ENCODE data around the gene KCNQ1OT1. TPM values are rescaled to one million over a fixed set of nuclear protein-coding genes. Genes with fewer than 3 reads are reported as not detected.

The KCNQ1OT1 gene
- total and polyA plus RNA-seq, 4 donors: 0.08 to 5.4 (median 1.2) TPM

DNA sequence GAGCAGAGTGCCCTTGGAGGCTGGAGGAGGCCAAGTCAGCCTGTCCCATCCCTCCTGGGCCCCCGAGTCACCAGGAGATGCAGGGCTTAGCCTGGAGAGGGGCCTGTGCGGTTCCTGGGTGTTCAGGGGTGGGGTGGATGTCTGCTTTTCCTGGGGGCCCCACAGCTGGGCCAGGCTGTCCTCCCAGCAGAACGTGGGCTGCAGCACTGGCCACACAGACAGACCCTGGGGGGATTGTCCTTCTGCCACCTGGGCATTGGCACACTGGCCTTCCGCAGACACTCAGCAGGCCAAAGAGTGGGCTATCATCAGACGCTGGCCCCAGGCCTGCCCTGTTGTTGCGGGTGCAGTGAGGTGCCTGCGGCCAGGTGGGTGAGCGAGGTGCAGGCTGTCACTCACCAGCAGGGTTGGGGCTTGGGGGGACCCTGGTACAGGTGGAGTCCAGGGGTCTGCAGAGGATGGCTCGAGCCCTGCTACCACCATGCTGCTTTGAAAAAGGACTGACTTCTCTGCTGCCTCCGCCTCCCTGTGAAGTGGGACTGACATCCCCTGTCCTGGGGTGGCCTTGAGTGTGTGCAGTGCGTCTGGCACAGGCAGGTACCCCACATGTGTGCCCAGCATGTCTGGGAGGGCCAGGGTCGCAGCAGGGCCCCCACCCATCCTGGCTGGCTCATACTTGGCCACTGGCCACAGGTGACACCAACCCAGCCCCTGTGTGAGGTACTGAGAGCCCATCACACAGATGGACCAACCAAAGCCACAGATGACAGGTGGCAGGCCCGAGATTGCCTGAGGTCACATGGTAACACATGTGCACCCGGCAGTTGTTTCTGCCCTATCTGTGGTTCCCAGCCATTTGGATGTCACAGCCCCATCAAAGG lies 39.0 kb upstream of the KCNQ1OT1 start:
- Histone ChIP-seq H3K27ac (ENCODE audit: low read depth in 1 of 2, low read length in 2 of 2) (no peak overlapping the region), H3K36me3 (ENCODE audit: control insufficient read depth in 1 of 2, insufficient read depth in 2 of 2, low read length in 1 of 2) (no peaks in the 10 kb centered on the region), H3K9me3 (ENCODE audit: control insufficient read depth, low read length) (no peaks in the 10 kb centered on the region), H3K4me1 (ENCODE audit: control insufficient read depth in 1 of 2, insufficient read depth in 2 of 2, low read length in 2 of 2) (no peaks in the 10 kb centered on the region), H3K4me3 (ENCODE audit: low read length in 2 of 2) (no peak overlapping the region), H3K27me3 (ENCODE audit: control insufficient read depth in 1 of 2, insufficient read depth in 2 of 2, low read length in 1 of 2) (no peaks in the 10 kb centered on the region)
- no peak for DNase-seq
- no peak for ATAC-seq (ENCODE audit: low FRiP score)
- intact Hi-C loops (cut with DNase I): no loop called here
- 94 to 96% methylated on average over 14 of the region's 14 CpGs for WGBS, 2 donors

DNA sequence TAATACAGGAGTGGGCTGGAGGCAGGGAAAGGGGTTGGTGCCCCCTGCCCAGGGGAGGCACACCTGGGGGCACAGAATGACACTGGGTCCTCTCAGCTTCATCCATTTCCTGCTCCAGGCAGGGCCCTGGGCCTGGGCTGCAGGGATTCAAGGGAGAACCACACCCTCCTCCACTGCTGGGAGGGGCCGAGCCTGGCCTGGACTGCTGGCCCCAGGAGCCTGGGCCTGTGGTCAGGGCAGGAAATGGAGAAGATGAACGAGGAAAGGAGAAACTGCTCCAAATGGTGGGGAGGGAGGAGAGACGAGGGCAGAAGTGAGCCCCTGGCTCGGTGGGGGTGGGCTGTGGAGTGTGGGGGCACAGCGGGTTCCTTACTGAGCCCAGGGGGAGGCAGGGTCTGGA lies 38.1 kb upstream of the KCNQ1OT1 start:
- Histone ChIP-seq H3K4me3 (ENCODE audit: low read length in 2 of 2) (no peak overlapping the region), H3K36me3 (ENCODE audit: control insufficient read depth in 1 of 2, insufficient read depth in 2 of 2, low read length in 1 of 2) (no peaks in the 10 kb centered on the region), H3K4me1 (ENCODE audit: control insufficient read depth in 1 of 2, insufficient read depth in 2 of 2, low read length in 2 of 2) (no peaks in the 10 kb centered on the region), H3K27me3 (ENCODE audit: control insufficient read depth in 1 of 2, insufficient read depth in 2 of 2, low read length in 1 of 2) (no peaks in the 10 kb centered on the region), H3K9me3 (ENCODE audit: control insufficient read depth, low read length) (no peaks in the 10 kb centered on the region), H3K27ac (ENCODE audit: low read depth in 1 of 2, low read length in 2 of 2) (no peak overlapping the region)
- intact Hi-C loops (cut with DNase I): no loop called here
- DNase-seq (peak in 1 of 2 donors; percentile 69), ATAC-seq (ENCODE audit: low FRiP score) (no peak)
- WGBS, 2 donors: 79 to 88% methylated on average over 5 of the region's 5 CpGs

GRCh38 chr11:2737226-2737590 lies 37.4 kb upstream of the KCNQ1OT1 start:
- no peaks in the 10 kb centered on the region for H3K27me3 ChIP-seq (ENCODE audit: control insufficient read depth in 1 of 2, insufficient read depth in 2 of 2, low read length in 1 of 2)
- no peaks in the 10 kb centered on the region for H3K4me1 ChIP-seq (ENCODE audit: control insufficient read depth in 1 of 2, insufficient read depth in 2 of 2, low read length in 2 of 2)
- H3K9me3 ChIP-seq (ENCODE audit: control insufficient read depth, low read length): no peaks in the 10 kb centered on the region
- no peak overlapping the region for H3K27ac ChIP-seq (ENCODE audit: low read depth in 1 of 2, low read length in 2 of 2)
- ATAC-seq (ENCODE audit: low FRiP score) (no peak), DNase-seq (no peak)
- intact Hi-C loops (cut with DNase I): no loop called here
- H3K36me3 ChIP-seq (ENCODE audit: control insufficient read depth in 1 of 2, insufficient read depth in 2 of 2, low read length in 1 of 2): no peaks in the 10 kb centered on the region
- no peak overlapping the region for H3K4me3 ChIP-seq (ENCODE audit: low read length in 2 of 2)
- WGBS, 2 donors: 91 to 93% methylated on average over 7 of the region's 7 CpGs

- intact Hi-C loops (cut with DNase I): no loop called here
- H3K9me3 ChIP-seq (ENCODE audit: control insufficient read depth, low read length): no peaks in the 10 kb centered on the region
- ATAC-seq (ENCODE audit: low FRiP score) (no peak), DNase-seq (no peak)
- no peak overlapping the region for H3K4me3 ChIP-seq (ENCODE audit: low read length in 2 of 2)
- H3K4me1 ChIP-seq (ENCODE audit: control insufficient read depth in 1 of 2, insufficient read depth in 2 of 2, low read length in 2 of 2): no peaks in the 10 kb centered on the region
- 92 to 95% methylated on average over 21 of the region's 21 CpGs for WGBS, 2 donors
- H3K27me3 ChIP-seq (ENCODE audit: control insufficient read depth in 1 of 2, insufficient read depth in 2 of 2, low read length in 1 of 2): no peaks in the 10 kb centered on the region
- no peaks in the 10 kb centered on the region for H3K36me3 ChIP-seq (ENCODE audit: control insufficient read depth in 1 of 2, insufficient read depth in 2 of 2, low read length in 1 of 2)
- H3K27ac ChIP-seq (ENCODE audit: low read depth in 1 of 2, low read length in 2 of 2): no peak overlapping the region
These were observed 36.9 kb upstream of the KCNQ1OT1 start for GRCh38 chr11:2736577-2737225.

DNA sequence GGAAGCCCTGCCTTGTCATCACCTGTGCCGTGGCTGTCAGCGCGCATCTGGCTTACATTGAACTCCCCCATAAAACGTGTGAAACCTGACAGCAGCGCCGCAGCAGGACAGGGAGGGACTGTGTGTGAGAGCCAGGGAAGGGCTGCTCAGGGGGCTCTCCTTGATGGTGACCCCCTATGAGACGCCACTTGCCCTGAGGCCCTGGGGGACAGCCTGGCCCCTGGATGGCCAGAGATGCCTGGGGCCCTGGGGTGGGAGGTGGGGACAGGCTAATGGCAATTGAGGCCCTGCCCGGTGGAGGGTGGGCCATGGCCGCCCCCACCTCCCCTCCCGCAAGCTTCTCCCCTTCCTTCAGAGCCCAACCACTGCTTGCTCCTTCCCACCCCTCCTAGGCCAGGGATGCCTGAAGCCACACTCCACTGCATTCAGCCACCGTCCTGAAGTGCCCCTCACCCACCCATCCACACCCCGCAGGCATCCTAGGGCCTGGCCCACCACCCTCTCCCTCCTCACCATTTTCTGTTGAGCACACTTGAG lies 35.3 kb upstream of the KCNQ1OT1 start:
- no peak for DNase-seq

DNA sequence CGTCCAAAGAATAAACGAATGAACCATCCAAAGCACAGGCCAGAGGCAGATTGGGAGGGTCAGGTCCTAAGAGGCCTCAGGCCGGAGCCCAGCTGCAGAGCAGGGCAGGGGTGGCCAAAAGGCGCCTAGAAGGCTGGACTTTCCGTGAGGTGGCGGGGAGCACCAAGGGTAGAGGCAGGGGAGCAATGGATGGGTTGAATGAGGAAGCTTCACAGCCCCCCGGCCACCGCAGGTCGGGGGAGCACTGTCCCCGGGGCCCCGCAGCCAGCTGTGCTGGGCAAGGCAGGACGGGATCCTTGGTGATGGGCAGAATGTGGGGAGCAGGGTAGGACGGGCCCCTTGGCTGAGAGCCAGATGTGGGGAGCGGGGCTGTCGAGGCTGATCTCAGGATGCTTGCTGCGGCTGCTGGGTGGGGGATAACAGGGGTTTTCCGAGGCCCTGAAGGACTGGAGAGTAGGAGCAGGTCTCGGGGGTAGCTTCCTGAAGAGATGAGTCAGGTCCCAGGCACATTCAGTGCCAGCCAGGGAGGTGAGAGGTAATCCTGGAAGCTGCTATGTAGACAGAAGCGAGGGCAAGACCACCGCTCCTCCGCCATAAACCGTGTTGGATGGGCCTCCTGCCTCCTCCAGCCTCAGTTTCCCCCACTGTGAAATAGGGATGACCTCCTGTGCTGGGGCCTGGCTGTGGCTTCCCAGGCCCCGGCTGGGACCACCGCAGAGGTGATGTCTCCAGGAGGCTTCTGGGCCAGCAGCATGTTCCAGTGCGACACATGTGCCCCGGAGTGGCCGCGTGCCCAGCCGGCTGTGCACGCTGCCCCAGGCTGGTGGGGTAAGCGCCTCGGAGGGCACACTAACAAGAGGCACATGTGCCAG lies 34.6 kb upstream of the KCNQ1OT1 start:
- DNase-seq (peak in 1 of 2 donors; percentile 62), ATAC-seq (ENCODE audit: low FRiP score) (no peak)
- H3K4me1 ChIP-seq (ENCODE audit: control insufficient read depth in 1 of 2, insufficient read depth in 2 of 2, low read length in 2 of 2): no peaks in the 10 kb centered on the region
- no peak overlapping the region for H3K27ac ChIP-seq (ENCODE audit: low read depth in 1 of 2, low read length in 2 of 2)
- intact Hi-C loops (cut with DNase I): no loop called here
- no peaks in the 10 kb centered on the region for H3K9me3 ChIP-seq (ENCODE audit: control insufficient read depth, low read length)
- H3K27me3 ChIP-seq (ENCODE audit: control insufficient read depth in 1 of 2, insufficient read depth in 2 of 2, low read length in 1 of 2): no peaks in the 10 kb centered on the region
- H3K4me3 ChIP-seq (ENCODE audit: low read length in 2 of 2): no peak overlapping the region
- WGBS, 2 donors: 90 to 91% methylated on average over 32 of the region's 32 CpGs
- H3K36me3 ChIP-seq (ENCODE audit: control insufficient read depth in 1 of 2, insufficient read depth in 2 of 2, low read length in 1 of 2): no peaks in the 10 kb centered on the region

More for the DNA sequence above, 35.3 kb upstream of the KCNQ1OT1 start:
- Histone ChIP-seq H3K4me3 (ENCODE audit: low read length in 2 of 2) (no peak overlapping the region), H3K9me3 (ENCODE audit: control insufficient read depth, low read length) (no peaks in the 10 kb centered on the region), H3K27me3 (ENCODE audit: control insufficient read depth in 1 of 2, insufficient read depth in 2 of 2, low read length in 1 of 2) (no peaks in the 10 kb centered on the region), H3K27ac (ENCODE audit: low read depth in 1 of 2, low read length in 2 of 2) (no peak overlapping the region), H3K4me1 (ENCODE audit: control insufficient read depth in 1 of 2, insufficient read depth in 2 of 2, low read length in 2 of 2) (no peaks in the 10 kb centered on the region), H3K36me3 (ENCODE audit: control insufficient read depth in 1 of 2, insufficient read depth in 2 of 2, low read length in 1 of 2) (no peaks in the 10 kb centered on the region)
- intact Hi-C loops (cut with DNase I): no loop called here
- WGBS, 2 donors: 96% methylated on average over 12 of the region's 12 CpGs
- ATAC-seq (ENCODE audit: low FRiP score): no peak

DNA sequence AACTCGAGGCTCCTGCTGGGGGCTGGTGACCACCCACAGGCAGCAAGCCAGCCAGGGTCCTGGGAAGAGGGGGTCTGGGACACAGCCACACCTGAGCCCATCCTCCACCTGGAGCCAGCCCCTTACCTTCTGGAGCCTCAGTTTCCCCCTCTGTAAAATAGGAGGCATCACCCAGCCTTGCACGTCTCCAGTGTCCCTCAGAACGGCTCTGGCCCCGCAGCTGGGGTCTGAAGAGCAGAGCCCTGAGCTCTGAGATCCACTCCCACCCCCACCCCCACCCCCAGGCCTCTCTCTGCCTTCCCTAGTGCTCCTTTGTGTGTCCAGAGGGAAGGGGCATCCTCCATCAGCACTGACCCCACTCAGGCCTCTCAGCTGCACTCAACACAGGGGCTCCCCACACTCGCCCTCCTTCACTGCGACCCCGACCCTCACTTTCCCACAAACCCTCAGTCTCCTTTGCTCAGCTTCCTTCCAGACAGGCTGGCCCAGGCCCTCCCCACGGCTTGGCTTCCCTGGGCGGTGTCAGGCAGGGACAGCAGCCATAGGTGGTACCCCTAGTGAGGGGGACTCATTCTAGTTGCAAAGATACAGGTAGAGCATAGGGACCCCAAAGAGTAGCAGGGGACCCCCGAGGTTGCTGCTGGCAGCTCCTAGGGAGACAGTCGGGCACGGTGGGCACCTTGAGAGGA lies 33.3 kb upstream of the KCNQ1OT1 start:
- peak in 1 of 2 donors; percentile 57 for DNase-seq
- intact Hi-C loops (cut with DNase I): no loop called here
- WGBS, 2 donors: 91 to 92% methylated on average over 11 to 12 of the region's 12 CpGs
- Histone ChIP-seq H3K36me3 (ENCODE audit: control insufficient read depth in 1 of 2, insufficient read depth in 2 of 2, low read length in 1 of 2) (no peaks in the 10 kb centered on the region), H3K9me3 (ENCODE audit: control insufficient read depth, low read length) (no peaks in the 10 kb centered on the region), H3K4me3 (ENCODE audit: low read length in 2 of 2) (no peak overlapping the region), H3K27me3 (ENCODE audit: control insufficient read depth in 1 of 2, insufficient read depth in 2 of 2, low read length in 1 of 2) (no peaks in the 10 kb centered on the region), H3K27ac (ENCODE audit: low read depth in 1 of 2, low read length in 2 of 2) (no peak overlapping the region), H3K4me1 (ENCODE audit: control insufficient read depth in 1 of 2, insufficient read depth in 2 of 2, low read length in 2 of 2) (no peaks in the 10 kb centered on the region)
- ATAC-seq (ENCODE audit: low FRiP score): no peak

All from aorta (tissue), 5 donors.